ENCODE data around the gene SKP1.
A peak's percentile ranks its signal among the peaks of the same experiment; 100 is the strongest.

SKP1 gene

GRCh38 chr5:134113902-134114875 is 62.6 kb downstream of the SKP1 start, which contains the start of gene TCF7:
TCF7 (plus strand) TSS chr5:134114681; CDS start chr5:134114907, 226 bp downstream.
- Histone ChIP-seq H3K4me1 (ENCODE audit: control insufficient read depth, insufficient read depth, low read length) (no peaks in the 10 kb centered on the region), H3K4me3 (ENCODE audit: low read depth, low read length) (peak within 1 kb of the TSS; percentile 60), H3K27ac (ENCODE audit: extremely low read depth, low read depth, low read length) (peak within 1 kb of the TSS; percentile 56; the same call in 1 of the 2 replicates), H3K36me3 (ENCODE audit: control insufficient read depth in 2 of 2, insufficient read depth in 1 of 2, low read length in 2 of 2) (peaks cover 3 to 32% of the 10 kb centered on the region in 2 experiments; a peak in 2 of 3 replicates), H3K9me3 (ENCODE audit: control insufficient read depth, insufficient read depth, low read depth, low read length) (no peaks in the 10 kb centered on the region)
- POLR2A ChIA-PET = interaction anchor here (0.9 kb wide), 1 partner anchor 109 kb away, joined by 3 read pairs; the partner anchor contains the start of gene VDAC1
- CTCF ChIA-PET = interaction anchor here (0.5 to 6.5 kb wide), 4 partner anchors 15 to 73 kb away, joined by 3 to 56 read pairs (median 35); no protein-coding TSS in a partner anchor
- TF ChIP-seq ZNF837 (tag by site-specific recombination; IDR thresholded peaks at IDR 0.05) = no peak
- peak; percentile 99 for TF ChIP-seq ZNF18 (tag by site-specific recombination; IDR thresholded peaks at IDR 0.05)
- peak; percentile 45 for TF ChIP-seq ZBTB8A (tag by site-specific recombination; IDR thresholded peaks at IDR 0.05)
- peak; percentile 90 for TF ChIP-seq ELK4 (IDR thresholded peaks at IDR 0.05; ENCODE audit: borderline replicate concordance, low read depth, low read length)
- peak; percentile 57 for TF ChIP-seq SP2 (tag by site-specific recombination; IDR thresholded peaks at IDR 0.05)
- TF ChIP-seq KLF8 (tag by site-specific recombination; IDR thresholded peaks at IDR 0.05) = 0 out of 2 replicates have a peak, but pooled peaks have one; percentile 47
- peak; percentile 31 for TF ChIP-seq ZBTB26 (tag by site-specific recombination; optimal IDR thresholded peaks at IDR 0.05)
- TF ChIP-seq KLF9 (tag by site-specific recombination; IDR thresholded peaks at IDR 0.05; ENCODE audit: low read depth) = peak; percentile 72
- no peak for TF ChIP-seq ZNF624 (tag by site-specific recombination; IDR thresholded peaks at IDR 0.05)
- TF ChIP-seq KLF10 (tag by site-specific recombination; IDR thresholded peaks at IDR 0.05) = peak; percentile 17; the same call in 1 of the 2 replicates
- no peak for TF ChIP-seq ZNF221 (tag by site-specific recombination; IDR thresholded peaks at IDR 0.05; ENCODE audit: borderline replicate concordance)
- peak; percentile 72 for TF ChIP-seq ZNF341 (tag by site-specific recombination; IDR thresholded peaks at IDR 0.05; ENCODE audit: low read depth)
- TF ChIP-seq SP7 (tag by site-specific recombination; IDR thresholded peaks at IDR 0.05) = 0 out of 2 replicates have a peak, but pooled peaks have one; percentile 21
- no peak for TF ChIP-seq ZNF350 (tag by site-specific recombination; IDR thresholded peaks at IDR 0.05)
- TF ChIP-seq ZFHX2 (tag by site-specific recombination; conservative IDR thresholded peaks at IDR 0.05) = peak; percentile 47
- TF ChIP-seq ZNF610 (tag by site-specific recombination; IDR thresholded peaks at IDR 0.05; ENCODE audit: borderline replicate concordance) = no peak
- peak; percentile 65; the same call in 1 of the 2 replicates for TF ChIP-seq ZNF335 (tag by site-specific recombination; conservative IDR thresholded peaks at IDR 0.05)
- TF ChIP-seq ZSCAN30 (tag by site-specific recombination; IDR thresholded peaks at IDR 0.05) = no peak
- 0 out of 2 replicates have a peak, but pooled peaks have one; percentile 36 for TF ChIP-seq ZBTB48 (tag by site-specific recombination; IDR thresholded peaks at IDR 0.05)
- TF ChIP-seq PRDM10 (tag by site-specific recombination; IDR thresholded peaks at IDR 0.05) = peak; percentile 87
- TF ChIP-seq ZNF777 (tag by site-specific recombination; IDR thresholded peaks at IDR 0.05; ENCODE audit: borderline replicate concordance) = 0 out of 2 replicates have a peak, but pooled peaks have one; percentile 48
- 0 out of 2 replicates have a peak, but pooled peaks have one; percentile 11 for TF ChIP-seq KLF7 (tag by site-specific recombination; IDR thresholded peaks at IDR 0.05; ENCODE audit: borderline replicate concordance)
- peak; percentile 65; the same call in 1 of the 2 replicates for TF ChIP-seq SP3 (tag by site-specific recombination; IDR thresholded peaks at IDR 0.05)
- TF ChIP-seq KLF1 (tag by site-specific recombination; IDR thresholded peaks at IDR 0.05) = peak; percentile 75
- no peak for TF ChIP-seq ZNF239 (tag by site-specific recombination; IDR thresholded peaks at IDR 0.05)
- TF ChIP-seq ZNF561 (tag by site-specific recombination; IDR thresholded peaks at IDR 0.05; ENCODE audit: borderline replicate concordance) = peak; percentile 89; the same call in 1 of the 2 replicates
- TF ChIP-seq ZNF426 (tag by site-specific recombination; IDR thresholded peaks at IDR 0.05) = no peak
- 0 out of 2 replicates have a peak, but pooled peaks have one; percentile 26 for TF ChIP-seq ZNF792 (tag by site-specific recombination; IDR thresholded peaks at IDR 0.05)
- TF ChIP-seq ZNF670 (tag by site-specific recombination; IDR thresholded peaks at IDR 0.05; ENCODE audit: low read depth) = no peak

Data from HEK293 (cell line).